RWPE2 (cell line): ENCODE data around the gene GEMIN8.

Experiments
- ATAC-seq: fragments of 200-7000 bp; cut with Tn5 transposase; 3 replicates; pipeline ENCODE4 v1.9.1; 2021; ENCODE audit warnings: low read depth
- DNase-seq: peaks from one replicate; pipeline ENCODE4 v3.0.0-alpha.2; 2020; ENCODE audit warnings: low spot score
- H3K27ac ChIP-seq: fragments of 450-650 bp; 2 replicates; pipeline ENCODE4 v1.5.1; 2017; ENCODE audit warnings: mild to moderate bottlenecking; ENCODE audit not compliant: poor library complexity, severe bottlenecking
- H3K27me3 ChIP-seq: fragments of 250-450 bp; sonication (Bioruptor Pico); 2 replicates; pipeline ENCODE4 v1.5.1; 2021; ENCODE audit warnings: mild to moderate bottlenecking, moderate library complexity; ENCODE audit not compliant: insufficient read depth, poor library complexity, severe bottlenecking
- H3K36me3 ChIP-seq: fragments of 250-450 bp; sonication (Bioruptor Pico); 2 replicates; pipeline ENCODE4 v1.5.1; 2020; ENCODE audit warnings: low read depth, mild to moderate bottlenecking, moderate library complexity
- H3K4me1 ChIP-seq: fragments of 250-450 bp; sonication (Bioruptor Pico); 2 replicates; pipeline ENCODE4 v1.5.1; 2021; ENCODE audit warnings: mild to moderate bottlenecking, moderate library complexity; ENCODE audit not compliant: insufficient read depth, poor library complexity, severe bottlenecking
- H3K4me3 ChIP-seq: fragments of 250-450 bp; sonication (Bioruptor Pico); 2 replicates; pipeline ENCODE4 v1.5.1; 2021; ENCODE audit warnings: mild to moderate bottlenecking, moderate library complexity; ENCODE audit not compliant: severe bottlenecking
- H3K9me3 ChIP-seq: fragments of 250-450 bp; sonication (Bioruptor Pico); 2 replicates; pipeline ENCODE4 v1.5.1; 2021; ENCODE audit warnings: mild to moderate bottlenecking, moderate library complexity; ENCODE audit not compliant: severe bottlenecking
- CTCF ChIP-seq: fragments of 450-650 bp; IDR thresholded peaks from one replicate; pipeline ENCODE4 v1.5.1; 2017; ENCODE audit warnings: mild to moderate bottlenecking, moderate library complexity; ENCODE audit not compliant: poor library complexity, severe bottlenecking

GEMIN8 gene, protein sequence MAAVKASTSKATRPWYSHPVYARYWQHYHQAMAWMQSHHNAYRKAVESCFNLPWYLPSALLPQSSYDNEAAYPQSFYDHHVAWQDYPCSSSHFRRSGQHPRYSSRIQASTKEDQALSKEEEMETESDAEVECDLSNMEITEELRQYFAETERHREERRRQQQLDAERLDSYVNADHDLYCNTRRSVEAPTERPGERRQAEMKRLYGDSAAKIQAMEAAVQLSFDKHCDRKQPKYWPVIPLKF

GRCh38 chrX:14029425-14030173, at the start of gene GEMIN8:
Gene GEMIN8, minus strand, starts transcription at chrX:14029892. Its CDS starts 8,414 bp downstream, at chrX:14021478.
- TF ChIP-seq CTCF: no peak
- peak; percentile 65 for DNase-seq
- Histone ChIP-seq H3K27me3 (no peaks in the 10 kb centered on the region), H3K9me3 (no peaks in the 10 kb centered on the region), H3K4me3 (peak within 1 kb of the TSS; percentile 45), H3K4me1 (peaks cover 23% of the 10 kb centered on the region), H3K27ac (peak within 1 kb of the TSS; percentile 70), H3K36me3 (no peaks in the 10 kb centered on the region)
- peak; percentile 75 for ATAC-seq

GRCh38 chrX:14076639-14077038, 46.9 kb upstream of the GEMIN8 start:
- no peaks in the 10 kb centered on the region for H3K4me1 ChIP-seq
- no peak for TF ChIP-seq CTCF
- DNase-seq (no peak), ATAC-seq (no peak)
- no peaks in the 10 kb centered on the region for H3K9me3 ChIP-seq
- no peak overlapping the region for H3K27ac ChIP-seq
- no peaks in the 10 kb centered on the region for H3K36me3 ChIP-seq
- H3K27me3 ChIP-seq: no peaks in the 10 kb centered on the region
- no peak overlapping the region for H3K4me3 ChIP-seq

GRCh38 chrX:14073556-14073955, 43.9 kb upstream of the GEMIN8 start:
- Histone ChIP-seq H3K4me1 (no peaks in the 10 kb centered on the region), H3K4me3 (no peak overlapping the region), H3K36me3 (no peaks in the 10 kb centered on the region), H3K27me3 (no peaks in the 10 kb centered on the region), H3K27ac (no peak overlapping the region), H3K9me3 (no peaks in the 10 kb centered on the region)
- TF ChIP-seq CTCF: no peak
- ATAC-seq: no peak
- DNase-seq: no peak

DNA sequence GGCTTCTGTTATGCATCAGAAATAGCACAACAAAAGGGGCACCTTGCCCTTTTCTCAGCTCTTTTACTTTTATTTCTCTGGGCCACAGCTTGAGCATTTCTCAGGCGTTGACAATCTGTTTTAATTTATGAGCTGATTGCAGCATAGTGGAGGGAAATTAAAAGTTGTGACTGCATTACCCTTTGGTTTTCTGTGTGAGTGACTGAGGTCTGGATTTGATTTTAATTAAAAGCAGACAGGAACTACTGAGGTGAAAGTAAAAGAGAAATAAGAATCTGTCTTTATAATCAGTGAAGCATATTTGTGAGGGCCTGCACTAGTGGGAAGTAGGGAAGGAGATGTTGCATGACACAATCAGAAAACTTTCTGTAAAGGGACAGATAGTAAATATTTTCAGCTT, 43.4 kb upstream of the GEMIN8 start:
- TF ChIP-seq CTCF: no peak
- Histone ChIP-seq H3K9me3 (no peaks in the 10 kb centered on the region), H3K27me3 (no peaks in the 10 kb centered on the region), H3K27ac (no peak overlapping the region), H3K4me3 (no peak overlapping the region), H3K36me3 (no peaks in the 10 kb centered on the region), H3K4me1 (no peaks in the 10 kb centered on the region)
- no peak for ATAC-seq
- DNase-seq: no peak

DNA sequence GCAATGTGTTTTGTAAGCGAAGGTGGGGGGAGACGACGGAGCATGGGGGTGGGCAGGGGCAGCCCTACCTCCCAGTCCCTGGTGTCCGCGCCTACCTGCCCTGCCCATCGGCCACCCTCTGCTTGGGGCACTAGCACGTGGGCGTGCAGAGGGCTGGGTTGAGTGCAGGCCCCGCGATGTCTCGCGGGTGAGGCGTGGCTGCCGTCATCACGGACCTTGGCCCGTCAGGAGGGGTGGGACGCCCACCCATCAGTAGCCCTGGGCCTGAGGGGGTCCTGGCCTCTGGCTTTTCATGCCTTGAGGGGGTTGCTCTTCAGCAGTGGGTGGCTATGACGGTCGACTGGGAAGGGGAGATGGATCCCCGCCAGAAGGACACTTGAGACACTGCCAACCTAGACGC, 36.1 kb upstream of the GEMIN8 start:
- no peak overlapping the region for H3K4me3 ChIP-seq
- H3K27me3 ChIP-seq: no peaks in the 10 kb centered on the region
- ATAC-seq: no peak
- no peak for DNase-seq
- H3K36me3 ChIP-seq: no peaks in the 10 kb centered on the region
- no peak overlapping the region for H3K27ac ChIP-seq
- H3K9me3 ChIP-seq: no peaks in the 10 kb centered on the region
- H3K4me1 ChIP-seq: no peaks in the 10 kb centered on the region
- no peak for TF ChIP-seq CTCF
